PC-3 (cell line): ENCODE results near the gene MTX1. TPM values are rescaled to one million over a fixed set of nuclear protein-coding genes. Genes with fewer than 3 reads are reported as not detected.

Source experiments
- ATAC-seq: fragments of 200-7000 bp; cut with Tn5 transposase; 2 replicates; pipeline ENCODE4 v1.9.1; 2020; ENCODE audit warnings: mild to moderate bottlenecking, moderate library complexity
- BruUV-seq: library from RNA; stranded (reverse); fragments of 400-500 nt; replicated peaks from 2 replicates; lab custom pipeline; 2021; lab: Mats Ljungman, UMichigan
- CTCF ChIA-PET: fragments of 300-600 bp; sonication (Branson Sonifier 250); formaldehyde crosslinking; loops from one replicate; lab custom pipeline; 2022; ENCODE audit warnings: antibody characterized with exemption; lab: Charles Lee
- POLR2A ChIA-PET: fragments of 300-600 bp; sonication (Branson Sonifier 250); formaldehyde crosslinking; loops from one replicate; lab custom pipeline; 2022; ENCODE audit warnings: antibody characterized with exemption; ENCODE audit not compliant: unreplicated experiment; lab: Charles Lee
- DNase-seq: peaks from one replicate; pipeline ENCODE4 v3.0.0-alpha.2; 2015
- H2AFZ ChIP-seq: fragments of 300-600 bp; sonication (generic); 2 replicates; pipeline ENCODE4 v1.6.0; 2016; ENCODE audit warnings: antibody characterized with exemption, low read length
- H3F3A ChIP-seq: fragments of 300-600 bp; sonication (generic); one replicate; pipeline ENCODE4 v1.6.0; 2017; ENCODE audit warnings: antibody characterized with exemption, low read length, control low read depth, mild to moderate bottlenecking; ENCODE audit not compliant: unreplicated experiment
- H3K27ac ChIP-seq: fragments of 300-600 bp; sonication (generic); 2 replicates; pipeline ENCODE4 v1.5.1; 2016; ENCODE audit warnings: mild to moderate bottlenecking, low read length
- H3K27me3 ChIP-seq: fragments of 300-600 bp; sonication (generic); 2 replicates; pipeline ENCODE4 v1.6.1; 2016; ENCODE audit warnings: low read length, mixed read lengths
- H3K36me3 ChIP-seq: fragments of 300-600 bp; sonication (generic); 2 replicates; pipeline ENCODE4 v1.6.1; 2016; ENCODE audit warnings: low read depth, mixed run types, low read length, mixed read lengths
- H3K4me1 ChIP-seq: fragments of 300-600 bp; sonication (generic); 2 replicates; pipeline ENCODE4 v1.5.1; 2016; ENCODE audit warnings: low read length; ENCODE audit not compliant: insufficient read depth
- H3K4me2 ChIP-seq: fragments of 300-600 bp; sonication (generic); 2 replicates; pipeline ENCODE4 v1.6.0; 2016; ENCODE audit warnings: low read length
- H3K4me3 ChIP-seq: fragments of 300-600 bp; sonication (generic); 2 replicates; pipeline ENCODE4 v1.5.1; 2016; ENCODE audit warnings: mild to moderate bottlenecking, low read length, mixed read lengths
- H3K79me2 ChIP-seq: fragments of 300-600 bp; sonication (generic); 2 replicates; pipeline ENCODE4 v1.6.1; 2017; ENCODE audit warnings: low read length, mixed read lengths
- H3K9ac ChIP-seq: fragments of 300-600 bp; sonication (generic); 2 replicates; pipeline ENCODE4 v1.6.0; 2016; ENCODE audit warnings: mild to moderate bottlenecking, low read length
- H3K9me2 ChIP-seq: fragments of 300-600 bp; sonication (generic); replicated peaks from 2 replicates; pipeline ENCODE4 v1.6.1; 2016; ENCODE audit warnings: mixed run types, low read length, mixed read lengths
- H3K9me3 ChIP-seq: fragments of 300-600 bp; sonication (generic); 2 replicates; pipeline ENCODE4 v1.6.1; 2016; ENCODE audit warnings: low read length, mixed read lengths
- H4K20me1 ChIP-seq: fragments of 300-600 bp; sonication (generic); 2 replicates; pipeline ENCODE4 v1.6.1; 2016; ENCODE audit warnings: low read length, mixed read lengths
- EZH2 ChIP-seq: fragments of 300-600 bp; sonication (generic); IDR thresholded peaks from one replicate; pipeline ENCODE4 v1.6.1; 2017; ENCODE audit warnings: antibody characterized with exemption, mild to moderate bottlenecking, low read length; ENCODE audit not compliant: unreplicated experiment
- EZH2phosphoT487 ChIP-seq: fragments of 300-600 bp; sonication (generic); IDR thresholded peaks from 2 replicates; pipeline ENCODE4 v1.6.1; 2018; ENCODE audit warnings: mild to moderate bottlenecking, antibody characterized with exemption, low read length, borderline replicate concordance
- intact Hi-C: fragments of 100-400 bp; cut with micrococcal nuclease; formaldehyde crosslinking; loops from 2 replicates; pipeline ENCODE4 v1.9.0; 2023
- total RNA-seq: library from RNA; depleted of rRNA; stranded (reverse); fragments of >200 nt; gene quantifications from 2 replicates; pipeline ENCODE4 v1.2.3, GENCODE V29; 2014
- TF ChIP-seq, protein P1 (sequence below): fragments of 300-600 bp; sonication (generic); conservative IDR thresholded peaks from 2 replicates; pipeline ENCODE4 v1.5.1; 2017; ENCODE audit warnings: antibody characterized with exemption, low read depth, mild to moderate bottlenecking, low read length

The MTX1 gene
- total RNA-seq, 1 experiment from 2014 or later: 152 TPM

DNA sequence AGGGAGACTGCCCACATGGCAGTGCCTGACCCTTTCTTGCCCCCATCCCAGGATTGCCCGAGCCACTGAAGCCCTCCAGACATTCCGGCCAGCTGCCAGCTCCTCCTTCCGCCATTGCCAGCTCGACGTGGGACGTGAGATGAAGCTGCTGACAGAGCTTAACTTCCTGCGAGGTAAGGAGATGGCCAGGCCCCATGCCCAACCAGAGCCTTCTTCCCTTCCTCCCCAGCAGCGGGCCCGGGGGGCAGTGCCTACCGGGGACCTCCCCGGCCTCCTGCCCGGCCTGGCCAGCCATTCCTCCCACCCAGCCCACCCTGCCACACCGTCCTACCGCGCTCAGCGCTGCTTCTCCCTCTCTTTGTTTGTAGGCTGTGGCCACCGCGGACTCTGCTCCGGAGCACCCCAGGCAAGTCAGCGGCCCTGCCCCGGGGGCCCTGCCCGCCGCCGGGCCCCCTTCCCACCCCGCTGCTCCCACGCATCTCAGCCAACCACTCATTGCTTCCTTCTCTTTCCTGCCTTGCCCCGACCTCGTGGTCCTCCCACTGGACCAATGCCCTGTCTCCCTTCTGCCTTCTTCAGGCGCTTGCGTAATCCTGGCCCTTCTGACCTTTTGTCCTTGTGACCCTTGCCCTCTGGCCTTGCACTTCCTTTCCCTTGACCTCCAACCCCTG lies 29.9 kb upstream of the MTX1 start:
- intact Hi-C loops: loop anchor here (5.0 kb wide), 1 partner anchor 414 kb away; no protein-coding TSS in a partner anchor

DNA sequence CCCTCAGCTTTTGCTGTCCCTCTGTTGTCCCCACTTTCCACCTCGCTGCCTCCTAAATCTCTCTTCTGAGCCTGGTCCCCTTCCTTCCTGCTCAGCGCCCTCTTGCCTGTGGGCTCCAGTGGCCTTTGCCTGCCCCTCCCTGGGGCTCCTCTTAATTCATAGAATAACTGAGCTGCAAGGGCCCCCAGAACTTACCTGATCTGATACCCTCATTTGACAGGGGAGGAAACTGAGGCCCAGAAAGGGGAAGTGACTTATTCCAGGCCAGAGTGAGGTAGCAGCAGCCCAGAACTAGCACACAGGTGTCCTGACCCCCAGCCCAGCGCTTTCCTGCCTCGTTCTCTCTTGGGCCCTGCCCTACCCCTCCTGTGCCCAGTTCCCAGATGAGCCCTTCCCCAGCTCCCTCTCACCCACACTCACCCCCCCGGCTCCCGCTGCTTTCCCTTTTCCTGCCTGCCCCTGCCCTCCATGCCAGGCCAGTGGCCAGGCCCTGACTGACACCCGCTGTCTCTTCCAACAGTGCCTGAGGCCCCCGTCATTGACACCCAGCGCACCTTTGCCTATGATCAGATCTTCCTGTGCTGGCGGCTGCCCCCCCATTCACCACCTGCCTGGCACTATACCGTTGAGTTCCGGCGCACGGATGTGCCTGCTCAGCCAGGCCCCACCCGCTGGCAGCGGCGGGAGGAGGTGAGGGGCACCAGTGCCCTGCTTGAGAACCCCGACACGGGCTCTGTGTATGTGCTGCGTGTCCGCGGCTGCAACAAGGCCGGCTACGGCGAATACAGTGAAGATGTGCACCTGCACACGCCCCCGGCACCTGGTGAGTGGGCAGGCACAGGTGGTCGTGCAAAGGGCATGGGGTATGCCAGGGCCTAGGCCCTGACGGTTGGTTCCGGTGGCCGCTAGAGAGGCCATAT lies 29.1 kb upstream of the MTX1 start:
- Histone ChIP-seq H3K79me2 (no peaks in the 10 kb centered on the region), H3K36me3 (no peaks in the 10 kb centered on the region; the same call in 1 of the 2 replicates), H3K9me2 (no peaks in the 10 kb centered on the region), H3K9ac (no peak overlapping the region), H3K4me3 (no peak overlapping the region), H3K27me3 (no peaks in the 10 kb centered on the region), H3K27ac (no peak overlapping the region), H3K9me3 (no peaks in the 10 kb centered on the region), H3F3A (peaks cover 4% of the 10 kb centered on the region), H4K20me1 (no peaks in the 10 kb centered on the region), H2AFZ (no peak overlapping the region), H3K4me1 (peaks cover 13% of the 10 kb centered on the region), H3K4me2 (no peak overlapping the region)
- ChIA-PET CTCF (no interaction called here), POLR2A (no interaction called here)
- no TSS peak for BruUV-seq
- ATAC-seq: no peak
- TF ChIP-seq EZH2phosphoT487 (no peak), EZH2 (no peak)
- TF ChIP-seq, protein P1, sequence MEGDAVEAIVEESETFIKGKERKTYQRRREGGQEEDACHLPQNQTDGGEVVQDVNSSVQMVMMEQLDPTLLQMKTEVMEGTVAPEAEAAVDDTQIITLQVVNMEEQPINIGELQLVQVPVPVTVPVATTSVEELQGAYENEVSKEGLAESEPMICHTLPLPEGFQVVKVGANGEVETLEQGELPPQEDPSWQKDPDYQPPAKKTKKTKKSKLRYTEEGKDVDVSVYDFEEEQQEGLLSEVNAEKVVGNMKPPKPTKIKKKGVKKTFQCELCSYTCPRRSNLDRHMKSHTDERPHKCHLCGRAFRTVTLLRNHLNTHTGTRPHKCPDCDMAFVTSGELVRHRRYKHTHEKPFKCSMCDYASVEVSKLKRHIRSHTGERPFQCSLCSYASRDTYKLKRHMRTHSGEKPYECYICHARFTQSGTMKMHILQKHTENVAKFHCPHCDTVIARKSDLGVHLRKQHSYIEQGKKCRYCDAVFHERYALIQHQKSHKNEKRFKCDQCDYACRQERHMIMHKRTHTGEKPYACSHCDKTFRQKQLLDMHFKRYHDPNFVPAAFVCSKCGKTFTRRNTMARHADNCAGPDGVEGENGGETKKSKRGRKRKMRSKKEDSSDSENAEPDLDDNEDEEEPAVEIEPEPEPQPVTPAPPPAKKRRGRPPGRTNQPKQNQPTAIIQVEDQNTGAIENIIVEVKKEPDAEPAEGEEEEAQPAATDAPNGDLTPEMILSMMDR: no peak
- no peak for DNase-seq
- intact Hi-C loops: loop anchor here (5.0 kb wide), 1 partner anchor 413 kb away; no protein-coding TSS in a partner anchor

More for the DNA sequence above, 29.9 kb upstream of the MTX1 start:
- POLR2A ChIA-PET: no interaction called here
- H3K27me3 ChIP-seq: no peaks in the 10 kb centered on the region
- no peak for TF ChIP-seq EZH2phosphoT487
- TF ChIP-seq, protein P1: no peak
- TF ChIP-seq EZH2: no peak
- H3K9me2 ChIP-seq: no peaks in the 10 kb centered on the region
- no peak overlapping the region for H3K9ac ChIP-seq
- BruUV-seq: no TSS peak
- H4K20me1 ChIP-seq: no peaks in the 10 kb centered on the region
- no peak overlapping the region for H3K4me3 ChIP-seq
- H3K79me2 ChIP-seq: no peaks in the 10 kb centered on the region
- ATAC-seq (no peak), DNase-seq (no peak)
- peaks cover 18% of the 10 kb centered on the region for H3K4me1 ChIP-seq
- CTCF ChIA-PET: no interaction called here
- no peaks in the 10 kb centered on the region for H3K9me3 ChIP-seq
- no peaks in the 10 kb centered on the region; the same call in 1 of the 2 replicates for H3K36me3 ChIP-seq
- H3K27ac ChIP-seq: no peak overlapping the region
- no peak overlapping the region for H2AFZ ChIP-seq
- H3K4me2 ChIP-seq: no peak overlapping the region
- H3F3A ChIP-seq: peaks cover 4% of the 10 kb centered on the region
